ENCODE measurements around the gene PEMT. TPM values are rescaled to one million over a fixed set of nuclear protein-coding genes. Genes with fewer than 3 reads are reported as not detected.

Gene PEMT
- total and polyA plus RNA-seq, 2 experiments from 2014 or later: 54.8 to 55.2 TPM

DNA sequence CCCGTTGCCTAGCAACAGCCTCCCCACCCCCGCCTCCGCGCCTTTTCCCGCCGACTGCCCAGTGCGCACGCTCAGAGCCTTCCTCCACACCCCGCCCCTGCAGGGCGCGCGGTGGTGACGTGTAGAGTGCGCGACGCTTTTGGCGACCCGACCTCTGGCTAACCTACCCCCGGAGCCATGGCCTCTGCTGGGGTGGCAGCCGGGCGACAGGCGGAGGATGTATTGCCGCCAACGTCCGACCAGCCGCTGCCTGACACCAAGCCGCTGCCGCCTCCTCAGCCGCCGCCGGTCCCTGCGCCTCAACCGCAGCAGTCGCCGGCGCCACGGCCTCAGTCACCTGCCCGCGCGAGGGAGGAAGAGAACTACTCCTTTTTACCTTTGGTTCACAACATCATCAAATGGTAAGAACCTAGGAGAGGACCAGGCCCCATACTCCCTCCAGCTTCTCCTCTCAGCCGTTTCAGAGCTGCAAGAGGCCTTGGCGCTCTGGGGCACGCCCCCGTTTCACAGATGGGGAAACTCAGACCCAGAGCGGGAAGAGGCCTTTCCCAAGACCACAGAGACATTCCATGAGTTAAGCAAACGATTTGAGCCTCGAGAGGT is 114.5 kb downstream of the PEMT start, which contains the start of gene MED9:
Gene MED9, plus strand, starts transcription at position 136 of the 603 bp plus-strand sequence. Its CDS starts 42 bp downstream, at position 178.
- Mint-ChIP-seq H3K36me3 (ENCODE audit: low read depth) (no peaks in the 10 kb centered on the region; the same call in 2 of the 3 replicates), H3K27ac (peak within 1 kb of the TSS; percentile 98), H3K9me3 (no peaks in the 10 kb centered on the region), H3K4me1 (peaks cover 11% of the 10 kb centered on the region), H3K27me3 (ENCODE audit: insufficient read depth, low read depth, poor library complexity) (peaks cover 15% of the 10 kb centered on the region), H3K4me3 (peak within 1 kb of the TSS; percentile 98)
- Histone ChIP-seq H3K27me3 (ENCODE audit: insufficient read depth) (no peaks in the 10 kb centered on the region), H3K4me2 (peak within 1 kb of the TSS; percentile 82), H3K4me1 (ENCODE audit: insufficient read depth) (peaks cover 8% of the 10 kb centered on the region), H3K4me3 (peak within 1 kb of the TSS; percentile 97), H3F3A (replicated peaks; ENCODE audit: low read depth) (no peaks in the 10 kb centered on the region), H4K20me1 (replicated peaks; ENCODE audit: insufficient read depth) (peaks cover 9% of the 10 kb centered on the region; the same call in 1 of the 2 replicates), H3K9me2 (ENCODE audit: insufficient read depth) (no peaks in the 10 kb centered on the region), H3K79me2 (replicated peaks; ENCODE audit: insufficient read depth) (peaks cover 51% of the 10 kb centered on the region), H2AFZ (peak within 1 kb of the TSS; percentile 94), H3K27ac (ENCODE audit: low read depth) (peak within 1 kb of the TSS; percentile 96), H3K36me3 (ENCODE audit: insufficient read depth) (no peaks in the 10 kb centered on the region)
- DNase-seq (ENCODE audit: low spot score): peak; percentile 97
- ATAC-seq: peak; percentile 95
- TF ChIP-seq, protein P1, sequence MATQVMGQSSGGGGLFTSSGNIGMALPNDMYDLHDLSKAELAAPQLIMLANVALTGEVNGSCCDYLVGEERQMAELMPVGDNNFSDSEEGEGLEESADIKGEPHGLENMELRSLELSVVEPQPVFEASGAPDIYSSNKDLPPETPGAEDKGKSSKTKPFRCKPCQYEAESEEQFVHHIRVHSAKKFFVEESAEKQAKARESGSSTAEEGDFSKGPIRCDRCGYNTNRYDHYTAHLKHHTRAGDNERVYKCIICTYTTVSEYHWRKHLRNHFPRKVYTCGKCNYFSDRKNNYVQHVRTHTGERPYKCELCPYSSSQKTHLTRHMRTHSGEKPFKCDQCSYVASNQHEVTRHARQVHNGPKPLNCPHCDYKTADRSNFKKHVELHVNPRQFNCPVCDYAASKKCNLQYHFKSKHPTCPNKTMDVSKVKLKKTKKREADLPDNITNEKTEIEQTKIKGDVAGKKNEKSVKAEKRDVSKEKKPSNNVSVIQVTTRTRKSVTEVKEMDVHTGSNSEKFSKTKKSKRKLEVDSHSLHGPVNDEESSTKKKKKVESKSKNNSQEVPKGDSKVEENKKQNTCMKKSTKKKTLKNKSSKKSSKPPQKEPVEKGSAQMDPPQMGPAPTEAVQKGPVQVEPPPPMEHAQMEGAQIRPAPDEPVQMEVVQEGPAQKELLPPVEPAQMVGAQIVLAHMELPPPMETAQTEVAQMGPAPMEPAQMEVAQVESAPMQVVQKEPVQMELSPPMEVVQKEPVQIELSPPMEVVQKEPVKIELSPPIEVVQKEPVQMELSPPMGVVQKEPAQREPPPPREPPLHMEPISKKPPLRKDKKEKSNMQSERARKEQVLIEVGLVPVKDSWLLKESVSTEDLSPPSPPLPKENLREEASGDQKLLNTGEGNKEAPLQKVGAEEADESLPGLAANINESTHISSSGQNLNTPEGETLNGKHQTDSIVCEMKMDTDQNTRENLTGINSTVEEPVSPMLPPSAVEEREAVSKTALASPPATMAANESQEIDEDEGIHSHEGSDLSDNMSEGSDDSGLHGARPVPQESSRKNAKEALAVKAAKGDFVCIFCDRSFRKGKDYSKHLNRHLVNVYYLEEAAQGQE (IDR thresholded peaks at IDR 0.05; ENCODE audit: unreplicated experiment): peak; percentile 15
- TF ChIP-seq EZH2 (IDR thresholded peaks at IDR 0.05; ENCODE audit: low read depth, unreplicated experiment): no peak
- TF ChIP-seq CTCF (conservative IDR thresholded peaks at IDR 0.05; ENCODE audit: low read depth in 2 of 2): no peak
- no peak for TF ChIP-seq STAT1 (IDR thresholded peaks at IDR 0.05; ENCODE audit: unreplicated experiment)
- TF ChIP-seq, protein P2, sequence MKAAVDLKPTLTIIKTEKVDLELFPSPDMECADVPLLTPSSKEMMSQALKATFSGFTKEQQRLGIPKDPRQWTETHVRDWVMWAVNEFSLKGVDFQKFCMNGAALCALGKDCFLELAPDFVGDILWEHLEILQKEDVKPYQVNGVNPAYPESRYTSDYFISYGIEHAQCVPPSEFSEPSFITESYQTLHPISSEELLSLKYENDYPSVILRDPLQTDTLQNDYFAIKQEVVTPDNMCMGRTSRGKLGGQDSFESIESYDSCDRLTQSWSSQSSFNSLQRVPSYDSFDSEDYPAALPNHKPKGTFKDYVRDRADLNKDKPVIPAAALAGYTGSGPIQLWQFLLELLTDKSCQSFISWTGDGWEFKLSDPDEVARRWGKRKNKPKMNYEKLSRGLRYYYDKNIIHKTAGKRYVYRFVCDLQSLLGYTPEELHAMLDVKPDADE (IDR thresholded peaks at IDR 0.05): no peak; the same call in 1 of the 2 replicates
- TF ChIP-seq JUNB (IDR thresholded peaks at IDR 0.05; ENCODE audit: unreplicated experiment): no peak
- no peak for TF ChIP-seq ZNF331 (CRISPR knock-in tag; IDR thresholded peaks at IDR 0.05; ENCODE audit: low read depth)
- peak; percentile 98 for TF ChIP-seq CREB1 (CRISPR knock-in tag; IDR thresholded peaks at IDR 0.05; ENCODE audit: low read depth)
- no peak for TF ChIP-seq EZH2phosphoT487 (IDR thresholded peaks at IDR 0.05; ENCODE audit: unreplicated experiment)
- no peak for TF ChIP-seq NANOG (IDR thresholded peaks at IDR 0.05; ENCODE audit: borderline replicate concordance)
- TF ChIP-seq POLR2AphosphoS5 (IDR thresholded peaks at IDR 0.05; ENCODE audit: low read depth): peak; percentile 80
- TF ChIP-seq, protein P3, sequence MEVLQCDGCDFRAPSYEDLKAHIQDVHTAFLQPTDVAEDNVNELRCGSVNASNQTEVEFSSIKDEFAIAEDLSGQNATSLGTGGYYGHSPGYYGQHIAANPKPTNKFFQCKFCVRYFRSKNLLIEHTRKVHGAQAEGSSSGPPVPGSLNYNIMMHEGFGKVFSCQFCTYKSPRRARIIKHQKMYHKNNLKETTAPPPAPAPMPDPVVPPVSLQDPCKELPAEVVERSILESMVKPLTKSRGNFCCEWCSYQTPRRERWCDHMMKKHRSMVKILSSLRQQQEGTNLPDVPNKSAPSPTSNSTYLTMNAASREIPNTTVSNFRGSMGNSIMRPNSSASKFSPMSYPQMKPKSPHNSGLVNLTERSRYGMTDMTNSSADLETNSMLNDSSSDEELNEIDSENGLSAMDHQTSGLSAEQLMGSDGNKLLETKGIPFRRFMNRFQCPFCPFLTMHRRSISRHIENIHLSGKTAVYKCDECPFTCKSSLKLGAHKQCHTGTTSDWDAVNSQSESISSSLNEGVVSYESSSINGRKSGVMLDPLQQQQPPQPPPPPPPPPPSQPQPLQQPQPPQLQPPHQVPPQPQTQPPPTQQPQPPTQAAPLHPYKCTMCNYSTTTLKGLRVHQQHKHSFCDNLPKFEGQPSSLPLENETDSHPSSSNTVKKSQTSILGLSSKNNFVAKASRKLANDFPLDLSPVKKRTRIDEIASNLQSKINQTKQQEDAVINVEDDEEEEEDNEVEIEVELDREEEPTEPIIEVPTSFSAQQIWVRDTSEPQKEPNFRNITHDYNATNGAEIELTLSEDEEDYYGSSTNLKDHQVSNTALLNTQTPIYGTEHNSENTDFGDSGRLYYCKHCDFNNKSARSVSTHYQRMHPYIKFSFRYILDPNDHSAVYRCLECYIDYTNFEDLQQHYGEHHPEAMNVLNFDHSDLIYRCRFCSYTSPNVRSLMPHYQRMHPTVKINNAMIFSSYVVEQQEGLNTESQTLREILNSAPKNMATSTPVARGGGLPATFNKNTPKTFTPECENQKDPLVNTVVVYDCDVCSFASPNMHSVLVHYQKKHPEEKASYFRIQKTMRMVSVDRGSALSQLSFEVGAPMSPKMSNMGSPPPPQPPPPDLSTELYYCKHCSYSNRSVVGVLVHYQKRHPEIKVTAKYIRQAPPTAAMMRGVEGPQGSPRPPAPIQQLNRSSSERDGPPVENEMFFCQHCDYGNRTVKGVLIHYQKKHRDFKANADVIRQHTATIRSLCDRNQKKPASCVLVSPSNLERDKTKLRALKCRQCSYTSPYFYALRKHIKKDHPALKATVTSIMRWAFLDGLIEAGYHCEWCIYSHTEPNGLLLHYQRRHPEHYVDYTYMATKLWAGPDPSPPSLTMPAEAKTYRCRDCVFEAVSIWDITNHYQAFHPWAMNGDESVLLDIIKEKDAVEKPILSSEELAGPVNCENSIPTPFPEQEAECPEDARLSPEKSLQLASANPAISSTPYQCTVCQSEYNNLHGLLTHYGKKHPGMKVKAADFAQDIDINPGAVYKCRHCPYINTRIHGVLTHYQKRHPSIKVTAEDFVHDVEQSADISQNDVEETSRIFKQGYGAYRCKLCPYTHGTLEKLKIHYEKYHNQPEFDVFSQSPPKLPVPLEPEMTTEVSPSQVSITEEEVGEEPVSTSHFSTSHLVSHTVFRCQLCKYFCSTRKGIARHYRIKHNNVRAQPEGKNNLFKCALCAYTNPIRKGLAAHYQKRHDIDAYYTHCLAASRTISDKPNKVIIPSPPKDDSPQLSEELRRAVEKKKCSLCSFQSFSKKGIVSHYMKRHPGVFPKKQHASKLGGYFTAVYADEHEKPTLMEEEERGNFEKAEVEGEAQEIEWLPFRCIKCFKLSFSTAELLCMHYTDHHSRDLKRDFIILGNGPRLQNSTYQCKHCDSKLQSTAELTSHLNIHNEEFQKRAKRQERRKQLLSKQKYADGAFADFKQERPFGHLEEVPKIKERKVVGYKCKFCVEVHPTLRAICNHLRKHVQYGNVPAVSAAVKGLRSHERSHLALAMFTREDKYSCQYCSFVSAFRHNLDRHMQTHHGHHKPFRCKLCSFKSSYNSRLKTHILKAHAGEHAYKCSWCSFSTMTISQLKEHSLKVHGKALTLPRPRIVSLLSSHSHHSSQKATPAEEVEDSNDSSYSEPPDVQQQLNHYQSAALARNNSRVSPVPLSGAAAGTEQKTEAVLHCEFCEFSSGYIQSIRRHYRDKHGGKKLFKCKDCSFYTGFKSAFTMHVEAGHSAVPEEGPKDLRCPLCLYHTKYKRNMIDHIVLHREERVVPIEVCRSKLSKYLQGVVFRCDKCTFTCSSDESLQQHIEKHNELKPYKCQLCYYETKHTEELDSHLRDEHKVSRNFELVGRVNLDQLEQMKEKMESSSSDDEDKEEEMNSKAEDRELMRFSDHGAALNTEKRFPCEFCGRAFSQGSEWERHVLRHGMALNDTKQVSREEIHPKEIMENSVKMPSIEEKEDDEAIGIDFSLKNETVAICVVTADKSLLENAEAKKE (CRISPR knock-in tag; IDR thresholded peaks at IDR 0.05): no peak
- TF ChIP-seq ZNF114 (CRISPR knock-in tag; IDR thresholded peaks at IDR 0.05): no peak
